Effector memory CD8-positive, alpha-beta T cell (primary cell): ENCODE data around the gene PGM2L1.
"Not testable (repeated sequence)": the region's sequence is repeated elsewhere in the genome, so short reads cannot be mapped to it uniquely, and the experiment has no call there.

Experiments
- ATAC-seq: fragments of 150-1000 bp; cut with Tn5 transposase; replicated peaks from 2 replicates; pipeline ENCODE4 v1.10.0; 2021; ENCODE audit warnings: mild to moderate bottlenecking, moderate library complexity
- DNase-seq, 3 experiments: peaks; one replicate each; pipeline ENCODE4 v3.0.0; 2021
- H3K27ac Mint-ChIP-seq, 2 donors: one replicate each; pipeline ENCODE4 v1.8.0; 2022; ENCODE audit warnings: mild to moderate bottlenecking in 2 of 2, mixed read lengths in 2 of 2, moderate library complexity in 2 of 2
- H3K27me3 Mint-ChIP-seq, 2 donors: one replicate each; pipeline ENCODE4 v1.8.0; 2022; ENCODE audit warnings: mixed read lengths in 2 of 2
- H3K36me3 Mint-ChIP-seq: one replicate; pipeline ENCODE4 v1.8.0; 2022; ENCODE audit warnings: mild to moderate bottlenecking, moderate library complexity, mixed read lengths; ENCODE audit not compliant: insufficient read depth
- H3K4me1 Mint-ChIP-seq, 2 donors: one replicate each; pipeline ENCODE4 v1.8.0; 2022; ENCODE audit warnings: low read depth in 2 of 2, mixed read lengths in 2 of 2
- H3K4me3 Mint-ChIP-seq, 2 donors: one replicate each; pipeline ENCODE4 v1.8.0; 2022; ENCODE audit warnings: mild to moderate bottlenecking in 2 of 2, mixed read lengths in 2 of 2, moderate library complexity in 2 of 2
- H3K9me3 Mint-ChIP-seq, 2 donors: one replicate each; pipeline ENCODE4 v1.8.0; 2022; ENCODE audit warnings: mixed read lengths in 2 of 2

Gene PGM2L1

DNA sequence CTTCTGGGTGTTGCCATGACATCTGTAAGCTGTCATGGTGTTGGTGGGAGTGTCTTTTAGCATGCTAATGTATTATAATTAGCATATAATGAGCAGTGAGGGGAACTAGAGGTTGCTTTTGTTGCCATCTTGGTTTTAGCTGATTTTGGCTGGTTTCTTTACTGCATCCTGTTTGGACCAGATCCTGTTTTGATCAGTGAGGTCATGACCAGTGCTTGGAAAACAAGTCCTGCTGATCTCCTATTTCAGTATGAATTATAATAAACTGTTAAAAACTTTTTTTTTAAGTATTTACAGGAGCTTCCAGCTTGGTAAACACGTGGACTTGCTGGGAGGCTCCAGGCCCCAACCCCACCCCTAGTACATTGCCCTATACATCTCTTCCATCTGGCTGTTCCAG lies 56.3 kb downstream of the PGM2L1 start:
- ATAC-seq (no peak), DNase-seq (no peak)
- Mint-ChIP-seq H3K27me3 (no peaks in the 10 kb centered on the region), H3K36me3 (peaks cover 26% of the 10 kb centered on the region), H3K9me3 (no peaks in the 10 kb centered on the region), H3K4me1 (no peaks in the 10 kb centered on the region), H3K4me3 (no peak overlapping the region), H3K27ac (no peak overlapping the region)

DNA sequence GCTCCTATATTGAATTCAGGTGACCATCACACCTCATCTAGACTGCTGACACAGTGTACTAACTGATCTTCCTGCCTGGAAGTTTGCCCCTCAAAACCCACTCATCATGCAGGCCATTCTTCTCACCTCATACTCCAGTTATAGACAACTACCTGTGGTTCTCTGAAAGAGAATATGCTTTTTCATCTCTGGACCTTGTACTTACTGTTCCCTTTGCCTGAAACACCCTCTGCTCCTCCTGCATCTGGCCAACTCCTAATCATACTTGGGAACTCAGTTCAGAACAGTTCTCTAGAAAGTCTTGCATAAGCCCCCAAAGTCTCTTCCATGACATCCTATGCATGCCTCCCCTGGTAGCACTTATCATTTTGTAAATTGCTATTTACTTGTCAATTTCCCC lies 58.6 kb downstream of the PGM2L1 start:
- H3K27ac Mint-ChIP-seq = no peak overlapping the region
- peaks cover 28% of the 10 kb centered on the region for H3K36me3 Mint-ChIP-seq
- ATAC-seq (no peak), DNase-seq (no peak)
- H3K9me3 Mint-ChIP-seq = no peaks in the 10 kb centered on the region
- no peak overlapping the region for H3K4me3 Mint-ChIP-seq
- H3K27me3 Mint-ChIP-seq = no peaks in the 10 kb centered on the region
- H3K4me1 Mint-ChIP-seq = no peaks in the 10 kb centered on the region

DNA sequence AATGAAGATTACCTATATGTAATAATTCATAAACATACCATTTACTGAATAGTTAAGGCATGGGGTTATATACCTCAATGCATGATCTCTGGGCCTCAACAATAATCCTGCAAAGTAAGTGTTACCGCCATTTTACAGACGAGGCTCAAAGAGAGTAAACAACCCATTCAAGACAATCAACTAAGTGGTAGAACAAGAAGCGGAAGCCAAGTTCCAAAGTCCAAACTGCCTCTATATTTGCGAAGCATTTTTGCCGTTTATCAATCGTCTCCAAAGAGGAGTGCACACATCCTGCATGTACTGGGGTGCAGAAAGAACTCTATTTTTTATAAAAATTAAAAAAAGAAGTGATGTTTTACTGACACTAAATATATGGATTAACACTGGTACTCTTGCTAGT lies 59.3 kb downstream of the PGM2L1 start:
- Mint-ChIP-seq H3K4me3 (no peak overlapping the region), H3K27me3 (no peaks in the 10 kb centered on the region), H3K4me1 (no peaks in the 10 kb centered on the region), H3K36me3 (peaks cover 24% of the 10 kb centered on the region), H3K27ac (no peak overlapping the region), H3K9me3 (no peaks in the 10 kb centered on the region)
- DNase-seq = no peak
- ATAC-seq = no peak

DNA sequence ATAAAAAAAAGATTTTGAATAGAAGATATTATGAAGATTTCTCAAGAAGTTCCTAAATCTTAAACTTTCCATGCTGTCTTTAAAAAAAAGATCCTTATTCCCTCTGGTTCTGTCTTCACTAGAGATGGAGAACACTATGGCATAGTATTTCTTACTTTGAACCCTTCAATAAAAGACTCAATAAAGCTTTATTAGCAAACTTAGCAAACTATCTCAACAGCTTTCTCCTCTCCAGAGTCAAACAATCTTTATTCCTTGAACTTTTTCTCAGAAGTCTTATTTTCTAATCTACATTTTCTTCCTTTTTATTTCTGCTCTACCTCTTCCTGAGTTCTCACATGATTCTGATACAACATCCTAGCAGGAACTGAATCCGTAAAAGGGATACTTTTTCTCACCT lies 65.0 kb downstream of the PGM2L1 start:
- ATAC-seq = no peak
- no peaks in the 10 kb centered on the region for H3K4me1 Mint-ChIP-seq
- peaks cover 17% of the 10 kb centered on the region for H3K36me3 Mint-ChIP-seq
- no peak overlapping the region for H3K27ac Mint-ChIP-seq
- no peak for DNase-seq
- H3K9me3 Mint-ChIP-seq = no peaks in the 10 kb centered on the region
- no peaks in the 10 kb centered on the region for H3K27me3 Mint-ChIP-seq
- H3K4me3 Mint-ChIP-seq = no peak overlapping the region

DNA sequence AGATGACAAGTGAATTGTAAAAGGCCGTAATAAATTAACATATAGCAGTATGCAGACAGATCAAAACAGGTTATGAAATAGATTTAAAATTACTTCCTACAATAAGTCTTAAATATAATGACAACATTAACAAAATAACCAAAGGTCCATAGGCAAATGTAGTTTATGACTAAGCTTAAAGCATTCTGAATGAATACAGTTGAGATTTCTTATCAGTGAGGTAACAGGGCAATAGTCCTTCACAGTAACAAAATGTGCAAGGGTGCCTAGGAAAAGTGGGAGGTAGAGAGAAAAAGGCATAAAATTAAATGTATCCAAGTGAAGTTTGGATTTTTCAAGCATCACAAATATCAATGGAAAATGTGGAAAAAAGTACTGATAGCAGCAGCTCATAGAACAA lies 65.9 kb downstream of the PGM2L1 start:
- DNase-seq (no peak), ATAC-seq (no peak)
- H3K36me3 Mint-ChIP-seq = peaks cover 16% of the 10 kb centered on the region
- H3K9me3 Mint-ChIP-seq = no peaks in the 10 kb centered on the region
- no peaks in the 10 kb centered on the region for H3K4me1 Mint-ChIP-seq
- no peak overlapping the region for H3K27ac Mint-ChIP-seq
- no peak overlapping the region for H3K4me3 Mint-ChIP-seq
- H3K27me3 Mint-ChIP-seq = no peaks in the 10 kb centered on the region

DNA sequence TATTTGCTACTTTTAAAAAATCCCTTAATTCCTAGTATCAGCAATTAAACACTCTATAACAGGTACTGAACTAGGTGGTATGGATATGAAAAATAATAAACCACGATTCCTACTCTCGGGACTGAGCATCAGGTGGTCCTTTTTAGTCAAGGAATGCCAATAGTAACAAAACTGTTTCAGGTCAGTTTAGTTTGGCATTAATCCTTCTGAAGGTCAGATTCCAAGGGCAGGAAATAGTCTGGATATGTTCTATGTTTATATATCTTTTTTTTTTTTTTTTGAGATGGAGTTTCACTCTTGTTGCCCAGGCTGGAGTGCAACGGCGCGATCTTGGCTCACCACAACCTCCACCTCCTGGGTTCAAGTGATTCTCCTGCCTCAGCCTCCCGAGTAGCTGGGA lies 67.2 kb downstream of the PGM2L1 start:
- H3K9me3 Mint-ChIP-seq, H3K4me3 Mint-ChIP-seq, H3K4me1 Mint-ChIP-seq, H3K27me3 Mint-ChIP-seq, ATAC-seq, H3K36me3 Mint-ChIP-seq, DNase-seq, H3K27ac Mint-ChIP-seq: not testable (repeated sequence)

DNA sequence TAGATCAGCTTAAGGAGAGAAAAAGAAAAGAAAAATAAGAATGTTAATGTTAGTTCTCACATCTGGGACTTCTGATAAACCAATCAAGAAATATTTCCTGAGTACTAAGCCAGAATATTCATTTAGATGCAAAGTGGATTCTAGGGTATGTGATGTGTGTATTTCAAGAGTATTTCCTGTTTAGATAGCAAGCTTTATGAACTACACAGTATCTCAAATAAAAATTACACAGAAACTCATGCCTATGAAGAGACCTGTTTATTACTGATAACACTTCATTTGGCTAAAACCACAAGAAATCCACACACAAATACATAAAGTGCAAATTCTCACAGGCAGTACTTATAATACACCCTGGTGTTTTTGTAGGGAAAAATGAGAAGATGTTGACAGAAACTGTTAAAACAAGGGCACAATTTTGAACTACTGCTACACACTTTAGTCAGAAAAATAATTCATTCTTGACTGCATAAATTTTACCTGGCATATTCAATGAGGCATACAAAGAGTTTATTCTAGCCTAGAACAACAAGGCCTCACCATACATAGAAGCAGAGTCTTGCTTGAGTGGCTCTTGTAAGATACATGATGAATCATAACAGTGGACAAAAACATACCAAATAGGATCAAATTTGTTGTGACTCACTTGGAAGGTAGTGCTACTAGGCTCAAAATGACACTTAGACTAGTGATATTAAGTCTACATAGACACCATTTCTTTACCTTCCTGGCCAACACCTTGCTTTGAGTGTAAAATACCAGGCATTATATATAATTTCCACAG lies 68.0 kb downstream of the PGM2L1 start:
- H3K27me3 Mint-ChIP-seq = peaks cover 0 to 9% of the 10 kb centered on the region in 2 donors
- H3K27ac Mint-ChIP-seq = no peak overlapping the region
- no peak overlapping the region for H3K4me3 Mint-ChIP-seq
- no peak for DNase-seq
- H3K4me1 Mint-ChIP-seq = no peaks in the 10 kb centered on the region
- ATAC-seq = no peak
- H3K36me3 Mint-ChIP-seq = no peaks in the 10 kb centered on the region
- H3K9me3 Mint-ChIP-seq = no peaks in the 10 kb centered on the region

DNA sequence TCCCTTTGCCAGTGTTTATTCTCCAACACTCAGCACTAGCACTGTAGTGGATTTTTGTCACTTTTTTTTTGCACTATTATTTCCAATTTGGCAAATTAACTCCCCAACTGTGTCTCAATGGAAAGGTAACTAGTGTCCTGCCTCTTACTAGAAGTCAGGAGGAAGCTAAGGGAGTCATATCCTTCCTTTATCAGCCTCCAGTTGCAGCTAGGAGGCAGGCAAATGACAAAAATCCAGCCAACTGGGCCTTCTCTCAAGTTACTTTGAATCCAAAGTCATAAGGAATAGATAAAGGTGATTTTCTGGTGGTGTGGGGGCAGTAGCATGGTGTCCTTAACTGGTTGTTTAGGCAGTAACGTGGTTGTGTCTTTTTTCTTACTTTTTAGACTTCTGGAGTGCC lies 71.2 kb downstream of the PGM2L1 start:
- no peaks in the 10 kb centered on the region for H3K36me3 Mint-ChIP-seq
- H3K4me3 Mint-ChIP-seq = no peak overlapping the region
- ATAC-seq = no peak
- H3K27ac Mint-ChIP-seq = no peak overlapping the region
- H3K27me3 Mint-ChIP-seq = peaks cover 6 to 24% of the 10 kb centered on the region in 2 donors
- DNase-seq = no peak
- H3K4me1 Mint-ChIP-seq = no peaks in the 10 kb centered on the region
- H3K9me3 Mint-ChIP-seq = no peaks in the 10 kb centered on the region

DNA sequence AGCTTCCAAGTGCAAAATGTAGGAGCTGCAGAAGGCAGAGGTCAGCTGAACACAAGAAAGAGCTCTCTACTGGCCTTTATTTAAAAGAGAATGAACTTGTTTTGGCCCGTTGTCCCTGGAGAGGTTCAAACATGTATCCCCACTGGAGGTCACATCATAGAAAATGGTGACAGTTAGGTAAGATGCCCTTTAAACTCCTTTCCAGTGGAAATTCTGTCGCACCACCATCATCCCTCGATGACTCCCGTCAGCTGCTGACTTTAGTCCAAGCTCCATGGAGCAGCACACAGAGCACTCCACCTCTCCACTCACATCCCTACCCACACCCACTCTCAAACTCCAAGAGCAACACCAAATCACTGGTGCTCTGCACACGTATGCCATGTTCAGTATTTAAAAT lies 71.6 kb downstream of the PGM2L1 start:
- Mint-ChIP-seq H3K36me3 (no peaks in the 10 kb centered on the region), H3K4me1 (no peaks in the 10 kb centered on the region), H3K4me3 (no peak overlapping the region), H3K27ac (no peak overlapping the region), H3K9me3 (no peaks in the 10 kb centered on the region), H3K27me3 (peaks cover 6 to 24% of the 10 kb centered on the region in 2 donors)
- ATAC-seq (no peak), DNase-seq (no peak)

DNA sequence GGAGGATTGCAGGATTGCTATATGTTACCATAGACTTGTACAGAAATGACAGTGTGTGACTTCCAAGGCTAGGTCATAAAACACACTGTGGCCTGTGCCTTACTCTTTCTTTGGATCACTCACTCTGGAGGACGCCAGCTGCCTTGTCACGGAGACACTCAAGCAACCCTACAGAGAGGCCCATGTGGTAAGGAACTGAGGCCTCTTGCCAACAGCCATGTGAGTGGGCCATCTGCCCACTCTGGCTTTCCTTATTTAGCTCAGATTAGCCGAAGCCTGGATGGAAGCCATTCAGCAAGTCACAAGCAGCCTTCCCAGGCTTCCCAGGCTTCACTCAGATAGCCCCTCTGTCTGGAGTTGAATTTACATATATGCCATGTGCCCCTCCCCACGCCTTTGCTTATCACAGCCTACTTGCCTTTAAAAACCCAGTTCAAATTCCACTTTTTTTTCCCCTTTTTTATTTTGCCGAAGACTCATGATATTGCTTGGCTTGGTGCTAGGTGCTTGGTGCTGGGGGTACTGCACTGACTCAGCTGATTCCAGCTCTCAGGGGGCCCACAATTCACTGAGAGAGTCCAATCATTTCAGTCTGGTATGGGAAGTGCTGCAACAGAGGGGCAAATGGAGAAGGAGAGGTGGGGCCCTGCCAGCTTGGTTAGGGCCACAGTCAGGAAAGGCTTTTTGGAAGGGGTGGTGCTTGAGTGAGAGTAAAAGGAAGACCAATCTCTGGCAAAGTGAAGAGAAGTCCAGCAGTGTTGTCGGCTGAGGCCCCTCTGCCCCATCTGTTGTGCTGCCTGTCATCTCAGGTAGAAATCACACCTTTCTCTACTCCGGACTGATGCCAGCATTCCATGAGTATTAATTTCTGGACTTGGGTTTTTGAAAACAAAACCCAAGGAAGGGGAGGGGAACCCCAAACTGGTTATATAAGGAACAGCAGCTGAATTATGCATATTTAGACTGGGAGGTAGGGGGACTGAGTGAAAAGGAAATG lies 72.3 kb downstream of the PGM2L1 start:
- H3K9me3 Mint-ChIP-seq = no peaks in the 10 kb centered on the region
- no peaks in the 10 kb centered on the region for H3K4me1 Mint-ChIP-seq
- no peaks in the 10 kb centered on the region for H3K36me3 Mint-ChIP-seq
- H3K27ac Mint-ChIP-seq = no peak overlapping the region
- H3K27me3 Mint-ChIP-seq = peaks cover 6 to 24% of the 10 kb centered on the region in 2 donors
- no peak for ATAC-seq
- no peak overlapping the region for H3K4me3 Mint-ChIP-seq
- DNase-seq = no peak

DNA sequence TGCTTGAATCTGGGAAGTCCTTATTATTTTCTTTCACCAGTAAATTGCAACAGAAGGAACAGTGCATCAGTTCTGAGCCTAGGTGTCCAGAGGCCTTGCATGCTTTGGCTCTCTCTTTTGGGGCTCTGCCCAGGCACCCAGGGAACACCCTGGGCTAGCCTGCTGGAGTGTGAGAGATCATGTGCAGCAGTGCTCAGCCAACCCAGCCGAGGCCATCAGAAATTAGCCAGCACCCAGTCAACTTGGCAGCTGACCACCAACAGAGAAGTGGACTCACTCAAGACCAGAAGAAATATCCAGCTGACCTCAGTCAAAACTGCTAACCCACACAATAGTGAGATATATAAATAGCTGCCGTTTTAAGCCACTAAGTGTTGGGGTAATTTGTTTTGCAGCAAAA lies 75.6 kb downstream of the PGM2L1 start:
- H3K4me3 Mint-ChIP-seq = no peak overlapping the region
- ATAC-seq (no peak), DNase-seq (no peak)
- H3K36me3 Mint-ChIP-seq = no peaks in the 10 kb centered on the region
- H3K9me3 Mint-ChIP-seq = no peaks in the 10 kb centered on the region
- H3K27ac Mint-ChIP-seq = no peak overlapping the region
- no peaks in the 10 kb centered on the region for H3K4me1 Mint-ChIP-seq
- H3K27me3 Mint-ChIP-seq = peaks cover 15 to 36% of the 10 kb centered on the region in 2 donors

DNA sequence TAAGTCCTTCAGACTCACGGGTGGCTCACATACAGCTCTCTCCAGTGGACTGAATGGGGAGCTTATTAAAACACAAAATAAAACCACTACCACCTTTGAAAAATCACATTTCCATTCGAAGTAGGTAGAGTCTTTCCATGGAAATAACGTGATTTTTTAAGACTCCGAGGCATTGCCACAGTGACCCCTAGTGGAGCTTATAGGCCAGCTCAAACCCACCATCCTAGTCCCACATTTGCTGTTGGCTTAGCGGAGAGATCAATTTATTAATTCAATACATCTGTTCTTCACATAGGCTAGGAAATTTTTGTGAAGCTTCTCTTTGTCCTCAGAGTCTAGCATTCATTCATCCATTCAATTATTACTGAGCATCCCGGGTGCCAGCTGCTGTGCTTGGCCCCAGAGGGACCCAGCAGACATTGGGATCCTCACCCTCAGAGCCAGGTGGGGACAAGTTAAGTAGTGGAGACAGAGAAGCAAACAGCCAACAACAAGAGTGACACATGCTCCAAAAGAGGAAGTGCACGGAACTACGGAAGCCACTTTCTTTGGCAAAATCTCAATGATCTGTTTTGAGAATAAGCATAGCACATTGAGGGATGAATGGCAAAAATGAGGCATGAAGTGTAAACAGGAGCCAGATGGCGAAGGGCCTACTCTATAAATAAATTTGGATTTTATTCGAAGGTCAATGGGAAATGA lies 76.6 kb downstream of the PGM2L1 start:
- H3K27me3 Mint-ChIP-seq = peaks cover 18 to 36% of the 10 kb centered on the region in 2 donors
- peaks cover 0 to 2% of the 10 kb centered on the region in 2 donors for H3K9me3 Mint-ChIP-seq
- no peak overlapping the region for H3K4me3 Mint-ChIP-seq
- ATAC-seq (no peak), DNase-seq (no peak)
- H3K36me3 Mint-ChIP-seq = no peaks in the 10 kb centered on the region
- H3K27ac Mint-ChIP-seq = no peak overlapping the region
- no peaks in the 10 kb centered on the region for H3K4me1 Mint-ChIP-seq

DNA sequence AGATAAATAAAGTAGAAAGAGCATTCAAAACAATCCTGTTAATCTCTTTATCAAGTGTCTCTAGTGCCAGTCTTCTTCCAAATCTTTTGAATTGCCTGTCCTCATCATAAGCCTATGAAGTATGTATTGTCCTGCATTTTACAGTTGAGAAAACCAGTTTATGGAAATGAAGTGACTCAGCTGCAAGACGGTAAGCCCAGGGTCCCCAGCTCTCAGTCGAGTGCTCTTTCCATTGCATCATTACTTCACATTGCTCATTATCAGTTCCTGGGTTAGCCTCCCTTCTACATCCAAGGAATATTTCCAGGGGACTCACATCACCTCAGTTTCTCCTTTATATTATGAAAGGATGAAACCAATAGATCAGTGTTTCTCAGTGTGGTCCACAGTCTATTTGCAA lies 77.7 kb downstream of the PGM2L1 start:
- Mint-ChIP-seq H3K4me1 (no peaks in the 10 kb centered on the region), H3K9me3 (peaks cover 0 to 2% of the 10 kb centered on the region in 2 donors), H3K27me3 (peaks cover 18 to 30% of the 10 kb centered on the region in 2 donors), H3K36me3 (no peaks in the 10 kb centered on the region), H3K4me3 (no peak overlapping the region), H3K27ac (no peak overlapping the region)
- no peak for DNase-seq
- no peak for ATAC-seq
